CD4-positive, alpha-beta T cell treated with Interleukin-10 for 1 hour (primary cell): ENCODE results near the gene YWHAQ.

ENCODE experiments used
- DNase-seq: peaks from one replicate; pipeline ENCODE4 v3.0.0-alpha.2; 2020

Gene YWHAQ

GRCh38 chr2:9547262-9547991, 83.4 kb downstream of the YWHAQ start:
- DNase-seq, result no peak

- no peak for DNase-seq
Measured at GRCh38 chr2:9545502-9545901, 85.3 kb downstream of the YWHAQ start.

- DNase-seq, result no peak
Measured at GRCh38 chr2:9543557-9543956, 87.2 kb downstream of the YWHAQ start.

- DNase-seq, result no peak
Measured at GRCh38 chr2:9539531-9539930, 91.3 kb downstream of the YWHAQ start.

GRCh38 chr2:9538000-9538507, 92.7 kb downstream of the YWHAQ start:
- no peak for DNase-seq

- no peak for DNase-seq
Measured at GRCh38 chr2:9536504-9536903, 94.3 kb downstream of the YWHAQ start.

GRCh38 chr2:9535177-9535576, 95.6 kb downstream of the YWHAQ start:
- no peak for DNase-seq
